Measurements from ENCODE around the gene KRTAP13-2. TPM values are rescaled to one million over a fixed set of nuclear protein-coding genes. Genes with fewer than 3 reads are reported as not detected.

The KRTAP13-2 gene
- total and polyA plus RNA-seq, 2 of the 4 experiments (the other 2 are of a cell fraction): not detected

DNA sequence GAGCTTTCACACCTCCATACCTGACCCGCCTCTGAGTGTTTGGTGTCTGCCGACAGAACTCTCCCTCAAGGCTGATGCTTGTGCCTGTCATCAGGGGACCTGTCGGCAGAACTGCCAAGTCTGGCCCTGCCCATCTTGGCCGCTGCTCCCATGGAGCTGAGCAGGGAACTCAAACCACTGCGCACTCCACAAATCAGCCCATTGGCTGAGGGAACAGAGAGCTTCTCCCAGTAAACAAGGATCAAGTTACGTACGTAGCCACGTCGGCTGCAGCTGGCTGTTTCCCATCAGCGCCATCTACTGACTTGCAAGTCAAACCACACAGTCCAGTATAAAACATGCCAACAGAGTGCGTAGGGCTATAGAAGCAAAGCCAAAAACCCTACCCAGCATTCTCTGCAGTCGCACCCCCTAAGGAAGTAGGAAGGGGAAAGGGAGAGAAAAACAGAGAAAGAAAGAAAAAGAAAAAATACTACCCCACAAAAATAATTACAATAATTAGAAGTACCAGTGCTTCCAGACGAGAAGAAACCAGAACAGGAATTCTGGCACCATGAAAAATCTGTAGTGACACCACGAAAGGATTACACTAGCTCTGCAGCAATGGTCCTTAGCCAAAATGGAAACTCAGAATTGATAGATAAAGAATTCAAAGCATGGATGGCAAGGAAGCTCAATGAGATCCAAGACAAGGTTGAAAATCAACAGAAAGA, 36.9 kb upstream of the KRTAP13-2 start:
- ATAC-seq (ENCODE audit: low read depth): no peak
- CTCF ChIA-PET: no interaction called here
- WGBS, 2 experiments (ENCODE audit: extremely low coverage in 2 of 2, insufficient read length in 1 of 2): 24% methylated on average over 3 of the region's 14 CpGs; no CpG with 5 or more reads in 1 of the 2 experiments

More for the DNA sequence above, 36.9 kb upstream of the KRTAP13-2 start:
- H4K91ac ChIP-seq (ENCODE audit: insufficient read depth, low read depth, low read length): no peak overlapping the region
- BruUV-seq (replicated peaks): no TSS peak
- in situ Hi-C loops (cut with MboI; ENCODE audit: low sequenced_read_pairs): no loop called here
- H4K5ac ChIP-seq (ENCODE audit: low read depth, low read length): no peak overlapping the region
- no peak overlapping the region for H2AK5ac ChIP-seq (ENCODE audit: low read depth, low read length)
- no peaks in the 10 kb centered on the region for H4K20me1 ChIP-seq (ENCODE audit: insufficient read depth, low read length)
- DNase-seq: no peak
- H3K79me1 ChIP-seq (ENCODE audit: low read depth in 1 of 2, low read length in 2 of 2): no peaks in the 10 kb centered on the region
- no peaks in the 10 kb centered on the region for H3K36me3 ChIP-seq (ENCODE audit: control insufficient read depth, insufficient read depth, low read length)
- peak overlapping the region; percentile 32 for H2AFZ ChIP-seq (replicated peaks; ENCODE audit: low read length, poor library complexity)
- H3K4me1 ChIP-seq (ENCODE audit: control insufficient read depth, insufficient read depth, low read length): no peaks in the 10 kb centered on the region
- no peak overlapping the region for H2BK120ac ChIP-seq (ENCODE audit: low read depth, low read length)
- no peak overlapping the region for H2AK9ac ChIP-seq (replicated peaks; ENCODE audit: low read depth, low read length, poor library complexity)
- H3K14ac ChIP-seq (replicated peaks; ENCODE audit: low read depth, low read length): no peak overlapping the region
- POLR2A ChIA-PET (ENCODE audit: unreplicated experiment): no interaction called here
- no peak overlapping the region for H2BK5ac ChIP-seq (ENCODE audit: low read depth, low read length, poor library complexity, severe bottlenecking)
- H3K27me3 ChIP-seq (ENCODE audit: control insufficient read depth, insufficient read depth, low read length): no peaks in the 10 kb centered on the region
- no peak overlapping the region for H3K27ac ChIP-seq (ENCODE audit: insufficient read depth, low read length)
- TF ChIP-seq RCOR1 (IDR thresholded peaks at IDR 0.05; ENCODE audit: insufficient replicate concordance, low read length) (no peak), MAZ (IDR thresholded peaks at IDR 0.05; ENCODE audit: borderline replicate concordance, low read depth, low read length) (no peak), MXI1 (IDR thresholded peaks at IDR 0.05; ENCODE audit: borderline replicate concordance, low read depth, low read length) (no peak), NFE2L2 (IDR thresholded peaks at IDR 0.05; ENCODE audit: low read depth, low read length) (no peak), RFX5 (IDR thresholded peaks at IDR 0.05; ENCODE audit: low read depth, low read length) (no peak), CEBPB (IDR thresholded peaks at IDR 0.05; ENCODE audit: low read depth, low read length) (no peak), BHLHE40 (IDR thresholded peaks at IDR 0.05; ENCODE audit: low read depth, low read length) (no peak), POLR2A (IDR thresholded peaks at IDR 0.05; ENCODE audit: low read depth, low read length) (no peak), RAD21 (IDR thresholded peaks at IDR 0.05; ENCODE audit: low read length) (no peak), FOS (IDR thresholded peaks at IDR 0.05; ENCODE audit: low read depth, low read length) (no peak), MAFK (IDR thresholded peaks at IDR 0.05; ENCODE audit: low read depth, low read length) (no peak), CHD1 (IDR thresholded peaks at IDR 0.05; ENCODE audit: low read depth, low read length) (no peak), SMC3 (IDR thresholded peaks at IDR 0.05; ENCODE audit: low read depth, low read length) (no peak)
- TF ChIP-seq, protein P1, sequence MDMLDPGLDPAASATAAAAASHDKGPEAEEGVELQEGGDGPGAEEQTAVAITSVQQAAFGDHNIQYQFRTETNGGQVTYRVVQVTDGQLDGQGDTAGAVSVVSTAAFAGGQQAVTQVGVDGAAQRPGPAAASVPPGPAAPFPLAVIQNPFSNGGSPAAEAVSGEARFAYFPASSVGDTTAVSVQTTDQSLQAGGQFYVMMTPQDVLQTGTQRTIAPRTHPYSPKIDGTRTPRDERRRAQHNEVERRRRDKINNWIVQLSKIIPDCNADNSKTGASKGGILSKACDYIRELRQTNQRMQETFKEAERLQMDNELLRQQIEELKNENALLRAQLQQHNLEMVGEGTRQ (IDR thresholded peaks at IDR 0.05; ENCODE audit: low read depth, low read length): no peak
- TF ChIP-seq, protein P2, sequence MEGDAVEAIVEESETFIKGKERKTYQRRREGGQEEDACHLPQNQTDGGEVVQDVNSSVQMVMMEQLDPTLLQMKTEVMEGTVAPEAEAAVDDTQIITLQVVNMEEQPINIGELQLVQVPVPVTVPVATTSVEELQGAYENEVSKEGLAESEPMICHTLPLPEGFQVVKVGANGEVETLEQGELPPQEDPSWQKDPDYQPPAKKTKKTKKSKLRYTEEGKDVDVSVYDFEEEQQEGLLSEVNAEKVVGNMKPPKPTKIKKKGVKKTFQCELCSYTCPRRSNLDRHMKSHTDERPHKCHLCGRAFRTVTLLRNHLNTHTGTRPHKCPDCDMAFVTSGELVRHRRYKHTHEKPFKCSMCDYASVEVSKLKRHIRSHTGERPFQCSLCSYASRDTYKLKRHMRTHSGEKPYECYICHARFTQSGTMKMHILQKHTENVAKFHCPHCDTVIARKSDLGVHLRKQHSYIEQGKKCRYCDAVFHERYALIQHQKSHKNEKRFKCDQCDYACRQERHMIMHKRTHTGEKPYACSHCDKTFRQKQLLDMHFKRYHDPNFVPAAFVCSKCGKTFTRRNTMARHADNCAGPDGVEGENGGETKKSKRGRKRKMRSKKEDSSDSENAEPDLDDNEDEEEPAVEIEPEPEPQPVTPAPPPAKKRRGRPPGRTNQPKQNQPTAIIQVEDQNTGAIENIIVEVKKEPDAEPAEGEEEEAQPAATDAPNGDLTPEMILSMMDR (conservative IDR thresholded peaks at IDR 0.05; ENCODE audit: low read depth, low read length): no peak
- TF ChIP-seq, protein P3, sequence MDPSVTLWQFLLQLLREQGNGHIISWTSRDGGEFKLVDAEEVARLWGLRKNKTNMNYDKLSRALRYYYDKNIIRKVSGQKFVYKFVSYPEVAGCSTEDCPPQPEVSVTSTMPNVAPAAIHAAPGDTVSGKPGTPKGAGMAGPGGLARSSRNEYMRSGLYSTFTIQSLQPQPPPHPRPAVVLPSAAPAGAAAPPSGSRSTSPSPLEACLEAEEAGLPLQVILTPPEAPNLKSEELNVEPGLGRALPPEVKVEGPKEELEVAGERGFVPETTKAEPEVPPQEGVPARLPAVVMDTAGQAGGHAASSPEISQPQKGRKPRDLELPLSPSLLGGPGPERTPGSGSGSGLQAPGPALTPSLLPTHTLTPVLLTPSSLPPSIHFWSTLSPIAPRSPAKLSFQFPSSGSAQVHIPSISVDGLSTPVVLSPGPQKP (IDR thresholded peaks at IDR 0.05; ENCODE audit: borderline replicate concordance, low read depth, low read length): no peak
- H3K18ac ChIP-seq (ENCODE audit: low read depth, low read length): no peak overlapping the region
- H4K8ac ChIP-seq (ENCODE audit: low read depth in 2 of 2, low read length in 2 of 2): no peak overlapping the region
- no peak overlapping the region for H3K23ac ChIP-seq (ENCODE audit: low read depth, low read length)
- no peak overlapping the region for H3K4me3 ChIP-seq (ENCODE audit: insufficient read depth, low read depth, low read length)
- no peak overlapping the region for H3K4ac ChIP-seq (ENCODE audit: low read depth, low read length)
- H3K9me1 ChIP-seq (ENCODE audit: insufficient read depth, low read length): no peaks in the 10 kb centered on the region
- dilution Hi-C loops (cut with HindIII; ENCODE audit: low sequenced_read_pairs, unreplicated experiment): no loop called here
- H3K9ac ChIP-seq (ENCODE audit: low read depth, low read length): no peak overlapping the region
- H3K4me2 ChIP-seq (ENCODE audit: low read depth, low read length): no peak overlapping the region
- intact Hi-C loops (cut with micrococcal nuclease): no loop called here
- H3K56ac ChIP-seq (ENCODE audit: extremely low read depth, insufficient read depth, low read length): no peak overlapping the region
- no peak overlapping the region for H2BK15ac ChIP-seq (ENCODE audit: low read depth, low read length)
- peaks cover 12% of the 10 kb centered on the region for H3K9me3 ChIP-seq (ENCODE audit: control insufficient read depth, insufficient read depth, low read length)
- H2BK20ac ChIP-seq (ENCODE audit: low read depth, low read length): no peak overlapping the region

Data from IMR-90 (cell line).